ENCODE data around the gene CST9.

The CST9 gene, protein sequence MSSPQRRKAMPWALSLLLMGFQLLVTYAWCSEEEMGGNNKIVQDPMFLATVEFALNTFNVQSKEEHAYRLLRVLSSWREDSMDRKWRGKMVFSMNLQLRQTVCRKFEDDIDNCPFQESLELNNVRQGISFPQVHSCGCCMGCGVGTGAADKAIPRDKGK

DNA sequence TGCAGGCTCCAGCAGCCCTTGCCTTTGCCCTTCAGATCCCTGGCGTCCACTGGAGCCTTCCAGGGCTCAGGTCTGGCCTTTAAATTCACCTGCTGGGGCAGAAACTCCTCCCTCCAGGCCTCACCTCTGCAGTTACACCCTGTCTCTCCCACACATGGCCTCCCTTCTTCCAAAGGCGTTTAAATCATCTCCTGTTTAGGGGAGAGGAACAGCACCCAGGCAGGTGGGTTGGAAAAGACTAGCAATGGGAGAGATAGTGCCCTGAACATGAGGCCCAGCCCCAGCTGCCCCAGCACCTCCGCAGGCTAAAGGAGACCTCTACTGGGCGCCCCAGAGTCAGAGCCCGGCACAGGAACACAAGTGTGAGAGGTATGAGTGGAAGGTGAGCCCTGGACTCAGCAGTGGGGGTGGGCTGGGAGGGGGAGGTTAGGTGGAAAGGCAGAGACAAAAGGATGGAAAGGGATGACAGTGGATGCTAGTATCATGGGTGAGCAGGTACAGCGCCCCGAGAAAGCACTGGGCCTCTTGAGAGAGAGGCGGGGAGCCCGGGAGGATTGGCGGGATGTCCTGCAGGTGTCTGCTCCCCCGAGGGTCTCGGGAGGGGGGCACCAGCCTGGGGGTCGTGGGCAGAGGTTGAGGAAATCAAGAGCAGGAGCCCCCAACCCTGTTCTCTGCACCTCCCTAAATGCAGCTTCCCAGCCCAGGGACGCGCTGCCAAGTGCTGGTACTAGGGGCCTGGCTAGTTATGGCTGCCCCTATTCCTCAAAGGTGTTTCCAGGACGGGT is at the start of gene CST9:
CST9 (minus strand) TSS at position 51 of the 785 bp plus-strand sequence. CDS start 53 bp downstream, outside the sequence.
- no peaks in the 10 kb centered on the region for H3K36me3 ChIP-seq (ENCODE audit: insufficient read depth, insufficient read length, low read length)
- DNase-seq (ENCODE audit: low read depth, low spot score): no peak
- H3K9ac ChIP-seq (ENCODE audit: insufficient read length, low read depth): no peak within 1 kb of the TSS
- H3K9me3 ChIP-seq (ENCODE audit: insufficient read depth, low read length): no peaks in the 10 kb centered on the region
- H3K4me3 ChIP-seq (ENCODE audit: insufficient read length, low read depth): no peak within 1 kb of the TSS
- H3K27me3 ChIP-seq (ENCODE audit: insufficient read depth, insufficient read length): no peaks in the 10 kb centered on the region
- H3K4me1 ChIP-seq (ENCODE audit: insufficient read depth, insufficient read length): no peaks in the 10 kb centered on the region
- no peak for TF ChIP-seq ZNF274 (IDR thresholded peaks at IDR 0.05; ENCODE audit: low read depth, low read length)
- TF ChIP-seq SUZ12 (IDR thresholded peaks at IDR 0.05; ENCODE audit: extremely low read depth, insufficient read depth, insufficient read length): no peak
- no peak for TF ChIP-seq YY1 (IDR thresholded peaks at IDR 0.05; ENCODE audit: insufficient read depth, insufficient read length)

DNA sequence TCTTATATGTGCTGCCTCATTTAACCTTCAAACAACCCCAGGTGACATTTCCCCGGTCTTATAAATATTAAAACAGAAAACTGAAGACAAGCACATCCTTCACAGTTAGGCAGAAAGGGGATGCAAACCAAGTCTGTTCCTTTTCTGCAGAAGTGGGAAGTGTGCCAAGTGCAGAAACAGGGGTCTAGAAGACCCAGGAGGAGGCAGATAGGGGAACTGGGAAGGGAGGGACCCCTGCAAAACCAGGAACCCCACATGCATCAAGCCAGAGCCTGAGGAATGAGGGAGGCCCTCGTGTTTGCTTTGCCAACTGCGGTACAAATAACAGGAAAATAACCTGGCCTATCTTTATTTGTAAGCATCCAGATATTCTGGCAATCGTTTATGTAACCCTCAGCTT is 49.0 kb upstream of the CST9 start:
- no peak overlapping the region for H3K4me3 ChIP-seq (ENCODE audit: insufficient read length, low read depth)
- H3K4me1 ChIP-seq (ENCODE audit: insufficient read depth, insufficient read length): no peaks in the 10 kb centered on the region
- no peak for DNase-seq (ENCODE audit: low read depth, low spot score)
- TF ChIP-seq SUZ12 (IDR thresholded peaks at IDR 0.05; ENCODE audit: extremely low read depth, insufficient read depth, insufficient read length) (no peak), YY1 (IDR thresholded peaks at IDR 0.05; ENCODE audit: insufficient read depth, insufficient read length) (no peak), ZNF274 (IDR thresholded peaks at IDR 0.05; ENCODE audit: low read depth, low read length) (no peak)
- H3K36me3 ChIP-seq (ENCODE audit: insufficient read depth, insufficient read length, low read length): no peaks in the 10 kb centered on the region
- H3K9me3 ChIP-seq (ENCODE audit: insufficient read depth, low read length): no peaks in the 10 kb centered on the region
- no peak overlapping the region for H3K9ac ChIP-seq (ENCODE audit: insufficient read length, low read depth)
- H3K27me3 ChIP-seq (ENCODE audit: insufficient read depth, insufficient read length): no peaks in the 10 kb centered on the region

DNA sequence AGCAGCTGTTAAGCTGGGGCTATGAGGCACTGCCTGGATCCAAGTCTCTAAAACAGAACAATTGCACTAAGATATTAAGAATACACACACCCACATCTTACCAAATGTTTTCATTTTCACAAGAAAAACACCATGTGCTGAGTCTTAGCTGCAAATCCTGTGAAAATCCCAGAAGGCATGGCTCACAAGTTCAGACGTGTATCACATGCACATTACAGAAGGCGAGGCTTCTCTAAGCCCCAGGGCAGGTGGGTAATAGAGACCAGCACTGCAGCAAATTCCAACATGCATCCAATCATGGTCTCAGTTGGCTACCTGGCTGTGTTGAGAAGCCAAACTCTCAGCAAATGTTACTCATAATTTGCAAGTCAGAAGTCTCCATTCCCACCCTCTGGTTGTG is 48.3 kb upstream of the CST9 start:
- no peak overlapping the region for H3K4me3 ChIP-seq (ENCODE audit: insufficient read length, low read depth)
- H3K9ac ChIP-seq (ENCODE audit: insufficient read length, low read depth): no peak overlapping the region
- DNase-seq (ENCODE audit: low read depth, low spot score): no peak
- TF ChIP-seq SUZ12 (IDR thresholded peaks at IDR 0.05; ENCODE audit: extremely low read depth, insufficient read depth, insufficient read length) (no peak), ZNF274 (IDR thresholded peaks at IDR 0.05; ENCODE audit: low read depth, low read length) (no peak), YY1 (IDR thresholded peaks at IDR 0.05; ENCODE audit: insufficient read depth, insufficient read length) (no peak)
- no peaks in the 10 kb centered on the region for H3K4me1 ChIP-seq (ENCODE audit: insufficient read depth, insufficient read length)
- no peaks in the 10 kb centered on the region for H3K36me3 ChIP-seq (ENCODE audit: insufficient read depth, insufficient read length, low read length)
- H3K27me3 ChIP-seq (ENCODE audit: insufficient read depth, insufficient read length): no peaks in the 10 kb centered on the region
- no peaks in the 10 kb centered on the region for H3K9me3 ChIP-seq (ENCODE audit: insufficient read depth, low read length)

GRCh38 chr20:23653400-23653938 is 47.8 kb upstream of the CST9 start:
- no peaks in the 10 kb centered on the region for H3K27me3 ChIP-seq (ENCODE audit: insufficient read depth, insufficient read length)
- no peak for TF ChIP-seq ZNF274 (IDR thresholded peaks at IDR 0.05; ENCODE audit: low read depth, low read length)
- TF ChIP-seq YY1 (IDR thresholded peaks at IDR 0.05; ENCODE audit: insufficient read depth, insufficient read length): no peak
- no peak for TF ChIP-seq SUZ12 (IDR thresholded peaks at IDR 0.05; ENCODE audit: extremely low read depth, insufficient read depth, insufficient read length)
- no peak overlapping the region for H3K9ac ChIP-seq (ENCODE audit: insufficient read length, low read depth)
- no peak overlapping the region for H3K4me3 ChIP-seq (ENCODE audit: insufficient read length, low read depth)
- DNase-seq (ENCODE audit: low read depth, low spot score): no peak
- H3K9me3 ChIP-seq (ENCODE audit: insufficient read depth, low read length): no peaks in the 10 kb centered on the region
- H3K4me1 ChIP-seq (ENCODE audit: insufficient read depth, insufficient read length): no peaks in the 10 kb centered on the region
- no peaks in the 10 kb centered on the region for H3K36me3 ChIP-seq (ENCODE audit: insufficient read depth, insufficient read length, low read length)

DNA sequence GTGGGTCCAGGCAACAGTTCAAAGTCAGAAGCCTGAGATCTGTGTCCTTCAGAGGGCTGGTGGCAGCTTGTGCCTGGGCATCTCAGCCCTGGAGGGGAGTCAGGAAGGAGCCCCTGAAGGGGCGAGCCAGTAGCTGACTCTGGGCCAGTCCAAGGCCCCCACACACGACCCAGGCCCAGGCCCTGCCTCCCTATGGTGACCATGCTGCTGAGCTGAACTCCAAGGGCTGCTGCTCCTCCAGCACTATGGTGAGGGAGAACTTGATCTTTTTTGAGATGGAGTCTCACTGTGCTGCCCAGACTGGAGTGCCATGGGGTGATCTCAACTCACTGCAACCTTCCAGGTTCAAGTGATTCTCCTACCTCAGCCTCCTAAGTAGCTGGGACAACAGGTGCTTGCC is 47.2 kb upstream of the CST9 start:
- Histone ChIP-seq H3K4me3 (ENCODE audit: insufficient read length, low read depth) (no peak overlapping the region), H3K36me3 (ENCODE audit: insufficient read depth, insufficient read length, low read length) (no peaks in the 10 kb centered on the region), H3K9ac (ENCODE audit: insufficient read length, low read depth) (no peak overlapping the region), H3K27me3 (ENCODE audit: insufficient read depth, insufficient read length) (no peaks in the 10 kb centered on the region), H3K4me1 (ENCODE audit: insufficient read depth, insufficient read length) (no peaks in the 10 kb centered on the region), H3K9me3 (ENCODE audit: insufficient read depth, low read length) (no peaks in the 10 kb centered on the region)
- TF ChIP-seq SUZ12 (IDR thresholded peaks at IDR 0.05; ENCODE audit: extremely low read depth, insufficient read depth, insufficient read length) (no peak), ZNF274 (IDR thresholded peaks at IDR 0.05; ENCODE audit: low read depth, low read length) (no peak), YY1 (IDR thresholded peaks at IDR 0.05; ENCODE audit: insufficient read depth, insufficient read length) (no peak)
- no peak for DNase-seq (ENCODE audit: low read depth, low spot score)

DNA sequence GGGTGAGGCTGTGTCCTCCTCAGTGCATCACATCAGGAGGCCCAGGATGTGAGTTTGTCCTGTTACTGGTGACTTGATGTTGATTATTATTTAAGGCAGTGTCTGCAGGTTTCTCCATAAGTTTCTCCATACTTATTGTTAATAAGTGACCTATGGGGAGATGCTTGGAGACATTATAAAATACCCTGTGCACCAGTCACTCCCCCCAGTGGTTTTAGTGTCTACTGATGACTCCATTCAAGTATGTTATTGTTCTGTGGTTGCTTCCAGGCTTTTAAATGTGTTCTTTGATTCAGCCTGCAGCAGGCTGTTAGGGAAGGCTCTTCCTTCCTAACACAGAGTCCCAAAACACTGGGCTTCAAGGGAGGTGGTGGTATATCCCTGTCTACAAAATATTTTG is 46.7 kb upstream of the CST9 start:
- Histone ChIP-seq H3K27me3 (ENCODE audit: insufficient read depth, insufficient read length) (no peaks in the 10 kb centered on the region), H3K4me1 (ENCODE audit: insufficient read depth, insufficient read length) (no peaks in the 10 kb centered on the region)

GRCh38 chr20:23651117-23651516 is 45.4 kb upstream of the CST9 start:
- no peak for DNase-seq (ENCODE audit: low read depth, low spot score)
- Histone ChIP-seq H3K4me1 (ENCODE audit: insufficient read depth, insufficient read length) (no peaks in the 10 kb centered on the region), H3K27me3 (ENCODE audit: insufficient read depth, insufficient read length) (no peaks in the 10 kb centered on the region), H3K4me3 (ENCODE audit: insufficient read length, low read depth) (no peak overlapping the region), H3K9me3 (ENCODE audit: insufficient read depth, low read length) (no peaks in the 10 kb centered on the region), H3K9ac (ENCODE audit: insufficient read length, low read depth) (no peak overlapping the region), H3K36me3 (ENCODE audit: insufficient read depth, insufficient read length, low read length) (no peaks in the 10 kb centered on the region)
- TF ChIP-seq ZNF274 (IDR thresholded peaks at IDR 0.05; ENCODE audit: low read depth, low read length) (no peak), SUZ12 (IDR thresholded peaks at IDR 0.05; ENCODE audit: extremely low read depth, insufficient read depth, insufficient read length) (no peak), YY1 (IDR thresholded peaks at IDR 0.05; ENCODE audit: insufficient read depth, insufficient read length) (no peak)

More for the DNA sequence above, 46.7 kb upstream of the CST9 start:
- no peak overlapping the region for H3K9ac ChIP-seq (ENCODE audit: insufficient read length, low read depth)
- H3K4me3 ChIP-seq (ENCODE audit: insufficient read length, low read depth): no peak overlapping the region
- no peaks in the 10 kb centered on the region for H3K36me3 ChIP-seq (ENCODE audit: insufficient read depth, insufficient read length, low read length)
- TF ChIP-seq ZNF274 (IDR thresholded peaks at IDR 0.05; ENCODE audit: low read depth, low read length): no peak
- no peak for TF ChIP-seq YY1 (IDR thresholded peaks at IDR 0.05; ENCODE audit: insufficient read depth, insufficient read length)
- TF ChIP-seq SUZ12 (IDR thresholded peaks at IDR 0.05; ENCODE audit: extremely low read depth, insufficient read depth, insufficient read length): no peak
- H3K9me3 ChIP-seq (ENCODE audit: insufficient read depth, low read length): no peaks in the 10 kb centered on the region
- DNase-seq (ENCODE audit: low read depth, low spot score): no peak

Measured in NT2/D1 (cell line).